T47D (cell line): ENCODE data around the gene FOXQ1.
A peak's percentile ranks its signal among the peaks of the same experiment; 100 is the strongest.

ENCODE experiments used
- DNase-seq, 2 experiments: peaks; one replicate each; pipeline versions ENCODE4 v3.0.0 to v3.0.0-alpha.2; 2011 to 2012; ENCODE audit warnings: low read depth in 1 of 2, low spot score in 1 of 2
- JUND ChIP-seq: IDR thresholded peaks from 2 replicates; pipeline ENCODE4 v1.6.1; 2012; ENCODE audit warnings: low read depth
- in situ Hi-C: cut with HindIII; loops from 2 replicates; pipeline ENCODE4 v1.10.0; 2016; ENCODE audit warnings: low sequenced_read_pairs, low pct_unique_long_range_greater_than_20kb

Gene FOXQ1, protein sequence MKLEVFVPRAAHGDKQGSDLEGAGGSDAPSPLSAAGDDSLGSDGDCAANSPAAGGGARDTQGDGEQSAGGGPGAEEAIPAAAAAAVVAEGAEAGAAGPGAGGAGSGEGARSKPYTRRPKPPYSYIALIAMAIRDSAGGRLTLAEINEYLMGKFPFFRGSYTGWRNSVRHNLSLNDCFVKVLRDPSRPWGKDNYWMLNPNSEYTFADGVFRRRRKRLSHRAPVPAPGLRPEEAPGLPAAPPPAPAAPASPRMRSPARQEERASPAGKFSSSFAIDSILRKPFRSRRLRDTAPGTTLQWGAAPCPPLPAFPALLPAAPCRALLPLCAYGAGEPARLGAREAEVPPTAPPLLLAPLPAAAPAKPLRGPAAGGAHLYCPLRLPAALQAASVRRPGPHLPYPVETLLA

DNA sequence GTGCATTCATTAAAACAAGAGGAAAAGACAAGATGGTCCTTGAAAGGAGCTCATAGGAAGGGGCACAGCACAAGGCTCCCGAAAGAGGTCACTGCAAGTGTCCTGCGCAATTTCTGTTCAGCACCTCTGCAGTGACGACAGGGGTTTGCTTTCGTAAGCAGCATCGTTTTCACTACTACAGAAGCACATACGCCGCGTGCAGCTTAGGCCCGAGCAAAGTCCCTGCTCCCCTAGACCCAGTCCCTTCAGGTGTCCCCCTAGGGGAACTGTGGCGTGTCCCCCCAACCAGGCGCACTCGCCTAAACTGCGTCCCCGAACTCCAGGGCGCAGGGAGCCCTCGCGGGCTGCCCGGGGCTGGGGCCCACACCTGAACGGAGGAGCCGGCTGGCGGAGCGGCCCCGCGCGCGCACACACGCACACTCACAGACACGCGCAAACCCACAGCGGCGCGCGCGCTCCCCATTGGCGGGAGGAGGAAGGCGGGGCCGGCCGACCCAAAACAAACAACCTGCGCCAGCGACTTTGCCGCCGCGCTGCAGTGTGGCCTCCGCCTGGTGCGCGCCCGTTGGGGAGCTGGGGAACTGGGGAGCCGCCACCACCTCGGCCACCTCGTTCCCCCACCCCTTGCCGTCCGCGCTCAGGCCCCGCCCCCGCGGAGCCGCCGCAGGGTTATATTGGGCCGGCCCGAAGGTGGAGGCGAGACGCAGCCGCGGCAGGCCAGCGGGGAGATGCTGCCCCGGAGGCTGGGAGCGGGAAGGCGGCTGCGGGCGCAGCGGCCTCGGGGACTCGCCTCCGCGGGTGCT, at the start of gene FOXQ1:
Gene FOXQ1, plus strand, starts transcription at position 699 of the 803 bp plus-strand sequence. CDS start 607 bp downstream, outside the sequence.
- DNase-seq, result peak; percentile 79 to 96
- in situ Hi-C loops, result no loop called here
- TF ChIP-seq JUND, result no peak

DNA sequence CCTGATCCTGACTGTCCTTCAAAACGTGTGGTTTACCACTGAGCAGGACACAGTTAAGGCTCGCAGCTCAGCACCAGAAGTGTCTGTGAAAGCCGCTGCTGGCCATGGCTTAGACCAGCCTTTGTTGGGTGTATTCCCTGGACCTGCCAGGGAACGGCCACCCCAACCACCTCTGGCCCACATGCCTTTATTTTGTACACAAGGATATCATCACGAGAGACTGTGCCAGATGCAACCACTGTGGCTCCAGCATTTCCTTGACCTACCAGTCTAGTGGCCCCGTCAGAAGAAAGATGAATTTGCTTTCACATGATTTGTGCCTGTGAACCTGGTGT, 49.2 kb upstream of the FOXQ1 start:
- in situ Hi-C loops, result no loop called here
- TF ChIP-seq JUND, result no peak
- no peak for DNase-seq

DNA sequence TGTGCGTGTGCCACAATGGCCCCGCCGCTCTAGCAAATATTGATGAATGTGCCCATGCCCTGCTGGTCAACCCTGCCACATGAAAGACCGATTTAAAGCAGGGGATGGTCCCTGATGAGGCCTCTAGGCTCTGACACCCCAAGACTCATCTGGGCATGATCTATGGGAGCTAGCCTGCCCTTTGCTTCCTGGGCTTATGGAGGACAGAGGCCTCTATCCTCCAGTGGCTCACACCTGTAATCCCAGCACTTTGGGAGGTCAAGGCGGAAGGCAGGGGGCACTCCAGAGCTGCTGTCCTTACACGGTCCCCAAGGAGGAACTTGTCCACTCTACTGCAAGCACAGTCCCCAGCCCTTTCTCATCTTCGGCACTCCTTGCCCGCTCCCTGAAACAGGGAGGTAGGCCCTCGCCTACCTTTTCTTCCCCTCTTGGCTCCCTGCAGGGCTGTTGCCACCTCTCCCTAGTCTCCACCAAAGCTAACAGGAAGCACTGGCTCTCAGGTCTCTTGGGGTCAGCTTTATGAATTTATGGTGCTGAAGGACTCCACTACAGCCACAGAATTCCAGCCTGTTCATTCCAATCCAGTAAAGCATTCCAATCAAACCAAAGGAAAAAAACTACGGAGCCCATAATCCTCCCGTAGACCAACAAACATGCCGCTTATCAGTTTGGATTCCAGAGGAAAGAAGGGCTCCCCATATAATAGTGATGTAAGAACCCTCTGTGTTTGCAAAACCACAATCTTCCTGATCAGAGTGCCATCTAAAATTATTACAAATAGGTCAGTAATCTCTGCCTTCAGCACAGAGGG, 48.7 kb upstream of the FOXQ1 start:
- no peak for DNase-seq
- TF ChIP-seq JUND, result no peak
- in situ Hi-C loops, result no loop called here

DNA sequence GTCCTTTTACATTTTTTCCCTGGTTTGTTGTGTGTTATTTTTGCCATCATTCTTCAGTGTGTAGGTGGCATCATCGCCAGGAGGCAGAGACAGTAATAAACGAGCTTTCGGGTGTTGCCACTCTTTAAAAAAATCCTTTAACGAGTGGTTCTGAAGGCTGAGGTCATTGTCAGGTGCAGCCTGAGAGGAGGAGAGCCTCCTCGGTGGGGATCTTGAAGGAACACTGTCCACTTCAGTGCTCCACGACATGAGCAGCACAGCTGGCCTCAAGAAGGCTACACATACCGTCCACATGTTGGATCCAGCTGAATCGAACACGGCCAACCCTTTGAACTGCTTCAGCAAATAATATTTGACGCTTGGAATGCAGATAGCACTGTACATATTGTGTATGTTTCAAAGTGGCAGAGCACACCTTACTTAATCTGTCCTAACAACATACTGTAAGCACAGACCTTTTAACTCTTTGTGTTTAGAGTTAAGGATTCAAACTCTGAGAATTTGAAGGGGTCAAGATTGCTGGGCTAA, 48.0 kb upstream of the FOXQ1 start:
- DNase-seq, result no peak
- in situ Hi-C loops, result no loop called here
- no peak for TF ChIP-seq JUND

DNA sequence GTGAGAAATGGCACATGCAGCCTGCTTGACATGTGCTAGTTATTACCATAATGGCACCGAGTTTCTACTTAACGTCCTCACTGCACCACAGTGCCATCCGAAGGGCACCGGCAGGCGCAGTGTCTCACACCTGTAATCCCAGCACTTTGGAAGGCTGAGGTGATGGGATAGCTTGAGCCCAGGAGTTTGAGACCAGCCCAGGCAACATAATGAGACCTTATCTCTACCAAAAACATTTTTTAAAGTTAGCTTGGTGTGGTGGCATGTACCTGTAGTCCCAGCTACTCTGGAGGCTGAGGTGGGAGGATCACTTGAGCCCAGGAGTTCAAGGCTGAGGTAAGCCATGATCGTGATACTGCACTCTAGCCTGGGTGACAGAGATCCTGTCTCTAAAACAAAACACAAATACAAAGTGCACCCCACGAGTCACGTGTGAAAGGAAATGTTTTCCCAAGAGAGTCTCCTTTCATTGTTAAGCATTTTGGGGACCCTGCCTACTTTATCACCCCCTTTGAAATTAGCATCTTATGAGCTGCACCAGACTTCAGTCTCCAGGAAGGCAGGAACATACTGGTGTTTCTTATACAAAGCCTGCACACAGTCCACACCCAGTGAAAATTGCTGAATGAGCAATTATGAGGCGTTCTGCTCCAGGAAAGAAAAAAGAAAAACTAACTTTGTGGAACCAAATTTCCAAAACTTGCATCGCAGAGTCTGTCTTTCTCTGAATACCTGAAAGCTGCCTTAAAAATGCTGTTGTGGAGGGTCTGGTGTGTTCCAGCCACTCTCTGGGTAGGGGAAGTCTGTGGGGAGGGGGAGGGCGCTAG, 47.1 kb upstream of the FOXQ1 start:
- DNase-seq, result no peak
- TF ChIP-seq JUND, result no peak
- in situ Hi-C loops, result no loop called here

DNA sequence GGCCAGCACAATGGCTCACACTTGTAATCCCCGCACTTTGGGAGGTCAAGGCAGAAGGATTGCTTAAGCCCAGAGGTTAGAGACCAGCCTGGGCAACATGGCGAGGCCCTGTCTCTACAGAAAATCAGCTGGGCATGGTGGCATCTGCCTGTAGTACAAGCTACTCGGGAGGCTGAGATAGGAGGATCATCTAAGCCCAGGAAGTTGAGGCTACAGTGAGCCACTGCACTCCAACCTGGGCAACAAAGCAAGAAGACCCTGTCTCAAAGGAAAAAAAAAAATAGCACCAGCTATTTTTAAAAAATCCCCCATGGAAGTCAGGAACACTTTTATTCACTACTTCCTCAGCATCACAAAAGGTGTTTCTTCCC, 45.2 kb upstream of the FOXQ1 start:
- DNase-seq, result no peak
- no peak for TF ChIP-seq JUND
- in situ Hi-C loops, result no loop called here

DNA sequence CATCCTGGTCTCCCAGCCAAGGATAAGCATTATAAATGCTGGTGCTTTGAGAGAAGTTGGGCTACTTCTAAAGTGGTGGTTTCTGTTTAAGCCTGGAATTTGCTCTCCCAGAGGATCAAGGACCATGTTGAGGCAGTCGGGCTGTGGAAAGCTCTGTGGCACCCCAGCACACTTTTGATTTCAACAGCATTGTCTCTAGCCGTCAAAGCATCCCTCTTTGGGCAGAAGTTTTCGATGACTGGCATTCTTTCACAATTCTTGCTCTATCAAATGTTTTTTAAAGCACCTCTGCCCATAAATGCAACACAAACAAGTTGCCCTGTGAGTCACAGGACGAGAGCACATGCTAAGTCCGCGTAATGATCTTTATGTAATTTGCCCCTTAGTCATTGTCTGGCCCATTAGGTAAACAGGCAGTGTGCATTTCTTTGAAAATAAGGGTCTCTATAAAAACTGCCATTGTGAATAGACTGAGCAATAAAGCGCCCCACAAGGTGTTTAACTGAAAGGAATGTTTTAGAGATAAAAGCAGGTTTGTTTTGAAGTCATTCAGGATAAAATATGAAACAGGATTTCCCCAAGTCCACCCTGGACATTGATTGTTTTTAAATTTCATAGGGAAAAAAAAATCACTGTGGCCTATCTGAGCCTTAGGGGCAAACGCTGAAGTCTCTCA, 44.7 kb upstream of the FOXQ1 start:
- in situ Hi-C loops, result no loop called here
- TF ChIP-seq JUND, result no peak
- DNase-seq, result no peak

DNA sequence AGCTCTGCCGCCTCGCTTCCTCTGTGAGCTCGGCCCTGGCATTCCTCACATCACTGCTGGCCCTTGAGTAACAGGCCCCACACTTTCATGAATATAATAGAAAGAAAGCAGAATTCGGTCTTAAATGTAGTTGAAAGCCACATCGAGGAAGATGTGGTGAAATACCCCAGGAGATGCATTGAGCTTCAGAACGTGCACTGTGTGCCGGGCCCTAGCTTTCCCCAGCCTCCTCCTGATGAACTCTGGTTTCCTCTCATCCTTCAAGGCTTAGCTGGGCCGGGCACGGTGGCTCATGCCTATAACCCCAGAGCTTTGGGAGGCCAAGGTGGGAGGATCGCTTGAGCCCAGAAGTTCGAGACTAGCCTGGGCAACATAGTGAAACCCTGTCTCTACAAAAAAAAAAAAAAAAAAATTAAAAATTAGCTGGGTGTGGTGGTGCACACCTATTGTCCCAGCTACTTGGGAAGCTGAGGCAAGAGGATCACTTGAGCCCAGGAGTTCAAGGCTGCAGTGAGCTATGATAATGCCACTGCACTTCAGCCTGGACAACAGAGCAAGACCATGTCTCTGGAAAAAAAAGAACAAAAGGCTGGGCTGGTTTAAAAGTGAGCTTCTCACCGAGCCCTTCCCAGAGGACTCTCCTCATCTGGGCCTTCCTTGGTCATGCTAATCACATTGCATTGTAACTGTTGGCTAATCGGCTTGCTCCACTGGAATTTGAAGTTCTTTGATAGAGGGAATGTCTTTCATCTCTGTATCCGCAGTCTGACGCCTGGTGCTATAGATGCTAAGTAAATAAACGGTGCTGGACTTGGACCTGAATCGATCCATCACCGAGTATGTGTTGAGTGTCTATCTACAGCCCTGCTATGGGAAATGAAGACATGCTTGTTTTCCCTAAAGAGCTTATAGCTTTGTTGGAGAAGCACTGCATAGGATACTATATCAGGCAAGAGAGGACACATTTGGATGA, 43.8 kb upstream of the FOXQ1 start:
- in situ Hi-C loops, result no loop called here
- no peak for TF ChIP-seq JUND
- no peak for DNase-seq

DNA sequence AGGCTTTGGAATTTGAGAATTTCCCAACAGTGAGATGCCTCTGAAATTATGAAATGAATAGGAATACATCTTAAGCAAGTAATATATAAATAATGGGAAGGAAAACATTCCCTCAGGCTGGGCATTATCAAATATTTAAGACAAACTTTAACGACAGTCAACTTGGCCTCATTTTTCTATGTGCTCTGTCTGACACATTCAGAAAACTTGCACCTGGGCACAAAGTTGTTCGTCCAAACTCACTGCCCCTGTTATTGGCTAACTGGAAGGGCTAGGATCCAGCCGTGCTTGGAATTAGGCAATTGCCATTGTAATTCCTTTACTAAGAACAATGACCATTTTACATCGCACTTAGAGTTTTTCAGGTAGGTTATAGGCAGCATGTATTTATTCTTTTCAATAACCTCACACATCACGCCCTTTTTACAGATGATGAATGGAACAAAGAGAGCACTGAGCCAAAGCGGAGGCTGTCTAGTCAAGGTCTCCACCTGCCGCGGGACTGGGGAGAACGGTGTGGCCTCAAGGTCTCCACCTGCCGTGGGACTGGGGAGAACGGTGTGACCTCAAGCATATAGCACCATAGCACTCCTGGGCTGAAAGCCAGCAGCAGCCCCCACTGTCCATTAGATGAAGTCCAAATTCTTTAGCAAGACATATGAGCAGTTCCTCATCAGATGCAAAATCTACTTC, 40.7 kb upstream of the FOXQ1 start:
- no peak for DNase-seq
- no peak for TF ChIP-seq JUND
- in situ Hi-C loops, result no loop called here
